HG03558 (cell line): ENCODE measurements around the gene UBXN10.

Experiments
- ATAC-seq: cut with Tn5 transposase; IDR thresholded peaks from one replicate; pipeline ENCODE4 v1.9.1; 2021; ENCODE audit warnings: moderate number of reproducible peaks; ENCODE audit not compliant: unreplicated experiment; ENCODE audit errors: extremely low read depth

UBXN10 gene

GRCh38 chr1:20185834-20186782, at the start of gene UBXN10, which contains the start of gene PLA2G2C:
Gene UBXN10 (plus strand): TSS chr1:20186096. CDS start chr1:20190562, 4,466 bp downstream.
Gene PLA2G2C (minus strand): TSS chr1:20186518. CDS start chr1:20177363, 9,155 bp downstream.
- no peak for ATAC-seq

DNA sequence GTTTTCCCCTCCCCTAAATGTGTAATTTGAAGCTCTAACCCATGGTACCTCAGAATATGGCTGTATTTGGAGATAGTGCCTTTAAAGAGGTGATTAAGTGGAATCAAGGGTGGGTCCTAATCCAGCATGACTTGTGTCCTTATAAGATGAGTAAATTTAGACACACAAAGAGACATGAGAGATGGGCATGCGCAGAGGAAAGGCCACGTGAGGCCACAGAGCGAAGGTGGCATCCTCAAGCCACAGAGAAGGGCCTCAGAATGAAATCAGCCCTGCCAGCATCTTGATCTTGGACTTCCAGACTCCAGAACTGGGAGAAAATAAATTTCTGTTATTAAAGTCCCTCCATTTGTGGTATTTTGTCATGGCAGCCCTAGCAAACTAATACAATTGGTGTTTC, 49.6 kb upstream of the UBXN10 start:
- no peak for ATAC-seq

DNA sequence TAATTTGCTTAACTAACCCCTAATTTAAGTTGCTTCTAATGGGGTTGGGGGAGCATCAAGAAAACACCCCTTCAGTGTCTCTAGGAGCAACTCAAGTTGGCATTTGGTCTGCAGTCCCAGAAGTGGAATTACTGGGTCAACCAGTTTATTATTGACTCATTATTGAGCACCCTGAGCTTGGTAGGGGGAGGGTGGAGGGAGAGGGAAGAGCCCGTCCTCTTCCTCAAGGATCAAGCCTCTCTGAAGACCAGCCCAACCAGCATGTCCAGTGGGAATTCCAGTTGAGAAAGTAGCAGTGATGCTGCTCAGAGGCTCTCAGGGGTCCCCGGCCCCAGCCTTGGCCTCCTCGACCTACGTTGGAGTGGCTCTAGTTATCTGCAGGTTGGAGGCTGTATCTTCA, 48.8 kb upstream of the UBXN10 start:
- no peak for ATAC-seq

GRCh38 chr1:20137604-20138003, 48.3 kb upstream of the UBXN10 start:
- no peak for ATAC-seq

DNA sequence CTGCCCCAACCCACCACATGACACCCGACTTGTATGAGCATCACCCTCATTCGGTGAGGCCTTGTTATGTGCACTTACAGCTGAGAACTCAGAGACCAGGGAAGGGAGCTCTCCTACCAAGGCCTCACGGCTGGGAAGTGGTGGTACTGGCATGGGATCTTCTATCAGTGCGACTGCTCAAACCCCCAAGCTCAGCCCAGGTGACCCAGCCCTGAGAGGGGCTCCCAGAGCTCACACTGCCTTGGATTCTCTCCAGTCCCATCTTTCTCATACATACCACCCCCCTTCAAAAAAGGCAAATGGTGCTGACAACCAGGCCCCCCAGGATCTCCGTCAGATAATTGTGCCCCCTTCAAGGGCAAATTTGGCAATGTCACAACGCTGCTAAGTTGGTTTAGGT, 47.5 kb upstream of the UBXN10 start:
- ATAC-seq, result no peak

- ATAC-seq, result no peak
Observed at GRCh38 chr1:20138961-20139550, 46.8 kb upstream of the UBXN10 start, which contains the start of gene PLA2G2F. Gene PLA2G2F (plus strand): TSS chr1:20139323. CDS start chr1:20139428, 105 bp downstream.

GRCh38 chr1:20139776-20140612, 45.9 kb upstream of the UBXN10 start:
- ATAC-seq, result no peak

DNA sequence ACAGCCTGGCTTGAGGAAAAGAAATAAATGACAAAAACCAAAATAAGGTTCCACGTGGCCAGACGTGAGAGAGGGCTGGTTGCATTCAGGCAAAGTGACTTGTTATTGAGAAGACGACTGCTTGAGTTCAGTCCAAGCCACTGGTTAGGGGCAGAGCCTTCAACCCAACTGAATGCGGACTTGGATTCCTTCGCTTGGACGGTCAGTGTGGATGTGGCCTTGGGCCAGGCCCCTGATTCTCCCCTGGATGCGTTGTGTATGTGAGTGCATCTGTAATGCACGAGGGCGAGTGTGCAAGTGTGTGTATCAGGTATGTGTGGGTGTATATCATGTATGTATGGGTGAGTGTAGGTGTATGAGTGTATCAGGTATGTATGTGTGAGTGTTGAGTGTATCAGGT, 44.9 kb upstream of the UBXN10 start:
- ATAC-seq, result no peak

GRCh38 chr1:20141466-20141865, 44.4 kb upstream of the UBXN10 start:
- no peak for ATAC-seq

DNA sequence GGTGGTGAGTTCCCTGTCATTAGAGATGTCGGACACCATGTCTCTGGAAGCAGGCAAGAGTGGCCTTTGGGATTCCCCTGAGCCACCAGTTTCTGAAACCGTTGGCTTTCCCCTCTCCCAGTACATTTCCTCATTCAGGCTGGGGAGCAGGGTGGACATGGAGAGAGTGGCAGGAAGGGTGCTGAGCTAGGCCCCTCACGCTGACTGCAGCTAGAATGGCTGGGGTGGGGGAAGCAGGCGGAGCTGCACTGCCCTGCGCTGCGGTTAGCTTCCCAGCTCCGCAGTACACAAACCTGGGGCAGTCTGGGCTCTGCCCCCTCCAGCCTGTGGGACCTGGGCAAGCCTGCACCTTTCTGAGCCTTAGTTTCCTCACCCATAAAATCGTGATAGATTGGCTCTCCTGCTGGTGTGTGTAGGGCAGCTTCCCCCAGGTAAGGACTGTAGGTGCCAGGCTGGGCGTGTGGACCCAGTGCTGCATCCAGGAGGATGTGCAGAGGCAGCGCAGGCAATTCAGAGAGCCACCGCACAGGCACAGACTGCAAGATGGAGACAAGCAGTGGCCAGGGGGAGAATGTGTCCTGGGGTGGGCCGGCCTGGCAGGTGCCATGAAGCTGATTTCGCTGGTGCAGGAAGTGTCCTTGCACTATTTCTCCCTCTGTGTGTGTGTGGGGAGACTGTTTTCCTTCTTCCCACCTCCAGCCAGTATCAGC, 43.7 kb upstream of the UBXN10 start:
- no peak for ATAC-seq

- ATAC-seq, result no peak
Observed at GRCh38 chr1:20143318-20143717, 42.6 kb upstream of the UBXN10 start.

DNA sequence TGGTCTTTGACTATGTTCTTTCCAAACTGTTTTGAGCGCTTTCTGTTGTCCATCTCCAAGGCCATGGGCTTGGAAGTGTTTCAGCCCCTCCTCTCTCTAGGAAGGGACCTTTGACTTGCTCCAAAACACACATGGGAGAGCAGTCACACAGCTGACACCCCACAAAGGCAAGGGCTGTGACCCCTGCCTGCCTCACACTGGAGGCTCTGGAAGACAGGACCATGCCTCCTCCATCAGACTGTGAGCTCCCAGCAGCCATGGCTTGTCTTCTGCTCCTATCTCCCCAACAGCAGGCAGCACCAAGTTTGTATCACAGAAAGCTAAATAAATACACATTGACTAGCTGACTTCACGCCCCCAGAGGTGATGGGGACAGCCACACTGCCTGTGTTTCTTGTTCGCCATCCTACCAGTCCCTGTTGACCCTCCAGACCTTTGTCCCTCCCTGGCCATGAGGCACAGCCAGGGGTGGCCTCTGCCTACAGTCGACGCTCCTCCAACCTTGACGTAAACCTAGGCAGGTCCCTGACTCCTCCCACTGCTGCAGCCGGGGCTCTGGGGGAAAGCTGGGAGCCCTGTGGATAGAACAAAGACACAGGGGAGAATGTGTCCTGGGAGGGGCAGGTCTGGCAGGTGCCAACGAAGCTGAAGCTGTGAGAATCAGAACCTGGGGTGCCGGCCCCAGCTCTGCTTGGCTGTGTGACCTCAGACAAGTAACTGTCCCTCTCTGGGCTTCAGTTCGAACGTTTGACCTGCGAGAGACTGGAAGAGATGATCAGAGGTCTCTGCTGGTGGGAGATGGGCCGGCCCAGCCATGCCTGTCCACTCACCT, 41.9 kb upstream of the UBXN10 start:
- ATAC-seq, result no peak

DNA sequence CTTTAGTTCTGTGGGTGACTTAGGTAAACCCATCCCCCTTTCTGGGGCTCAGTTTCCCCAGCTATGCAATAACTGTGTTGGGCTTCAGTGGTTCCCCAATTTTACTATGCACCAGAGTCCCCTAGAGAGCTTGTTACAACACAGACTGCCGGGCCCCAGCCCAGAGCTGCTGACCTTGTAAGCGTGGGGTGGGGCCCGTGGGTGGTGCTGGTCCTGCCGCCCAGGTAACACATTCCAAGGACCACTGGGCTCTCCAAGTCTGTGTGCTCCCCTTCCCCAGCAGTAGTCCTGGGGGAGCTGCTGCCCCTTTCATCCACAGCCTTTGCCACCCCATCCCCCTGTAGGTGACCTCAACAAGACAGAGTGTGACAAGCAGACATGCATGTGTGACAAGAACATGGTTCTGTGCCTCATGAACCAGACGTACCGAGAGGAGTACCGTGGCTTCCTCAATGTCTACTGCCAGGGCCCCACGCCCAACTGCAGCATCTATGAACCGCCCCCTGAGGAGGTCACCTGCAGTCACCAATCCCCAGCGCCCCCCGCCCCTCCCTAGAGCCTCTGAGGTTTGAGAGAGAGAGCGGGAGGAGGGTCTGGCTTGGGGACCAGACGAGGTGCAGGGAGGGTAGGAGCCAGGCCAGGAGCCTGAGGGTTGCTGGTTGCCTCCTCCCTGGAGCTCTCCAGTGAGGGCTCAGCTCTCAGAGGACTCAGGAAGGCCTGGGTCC, 37.9 kb upstream of the UBXN10 start:
- ATAC-seq, result no peak

DNA sequence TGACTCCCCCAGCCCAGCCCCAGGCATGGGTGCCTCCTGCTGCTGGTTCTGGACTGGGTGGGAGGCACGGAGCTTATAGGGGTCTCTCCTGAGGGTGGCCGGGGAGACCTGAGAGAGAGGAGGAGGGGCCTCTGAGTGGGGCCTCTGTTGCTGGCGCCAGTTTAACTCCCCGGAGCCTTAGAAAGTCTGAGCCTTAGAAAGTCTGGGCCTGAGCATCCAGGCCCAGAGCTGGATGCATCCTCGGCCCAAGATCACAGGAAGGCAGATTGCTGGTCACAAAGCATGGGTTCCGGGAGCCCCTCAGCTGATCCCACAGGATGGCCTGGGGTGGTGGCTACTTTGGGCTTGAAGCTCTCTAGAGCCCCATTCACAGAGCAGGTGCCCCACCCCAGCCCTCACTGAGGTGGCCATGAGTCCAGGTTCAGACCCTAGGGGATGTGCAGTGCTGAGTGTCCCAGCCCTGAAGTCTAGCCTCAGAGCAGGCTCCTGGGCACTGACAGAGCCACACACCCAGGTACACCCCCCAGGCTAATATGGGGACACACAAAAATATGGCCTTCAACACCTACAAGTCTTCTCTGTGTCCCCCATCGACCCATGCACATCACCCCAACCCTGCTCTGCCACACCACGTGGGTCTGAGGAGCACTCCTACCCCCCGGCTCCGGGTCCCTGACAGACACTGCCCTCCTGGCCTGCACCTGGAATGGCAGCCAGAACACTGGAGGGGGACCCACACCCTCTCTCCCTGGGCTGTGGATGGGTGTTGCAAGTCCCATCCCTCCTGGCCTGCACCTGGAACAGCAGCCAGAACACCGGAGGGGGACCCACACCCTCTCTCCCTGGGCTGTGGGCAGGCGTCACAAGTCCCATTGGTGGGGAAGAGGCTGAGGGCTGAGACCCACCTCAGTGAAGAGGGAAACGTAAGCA, 37.1 kb upstream of the UBXN10 start:
- ATAC-seq, result no peak

DNA sequence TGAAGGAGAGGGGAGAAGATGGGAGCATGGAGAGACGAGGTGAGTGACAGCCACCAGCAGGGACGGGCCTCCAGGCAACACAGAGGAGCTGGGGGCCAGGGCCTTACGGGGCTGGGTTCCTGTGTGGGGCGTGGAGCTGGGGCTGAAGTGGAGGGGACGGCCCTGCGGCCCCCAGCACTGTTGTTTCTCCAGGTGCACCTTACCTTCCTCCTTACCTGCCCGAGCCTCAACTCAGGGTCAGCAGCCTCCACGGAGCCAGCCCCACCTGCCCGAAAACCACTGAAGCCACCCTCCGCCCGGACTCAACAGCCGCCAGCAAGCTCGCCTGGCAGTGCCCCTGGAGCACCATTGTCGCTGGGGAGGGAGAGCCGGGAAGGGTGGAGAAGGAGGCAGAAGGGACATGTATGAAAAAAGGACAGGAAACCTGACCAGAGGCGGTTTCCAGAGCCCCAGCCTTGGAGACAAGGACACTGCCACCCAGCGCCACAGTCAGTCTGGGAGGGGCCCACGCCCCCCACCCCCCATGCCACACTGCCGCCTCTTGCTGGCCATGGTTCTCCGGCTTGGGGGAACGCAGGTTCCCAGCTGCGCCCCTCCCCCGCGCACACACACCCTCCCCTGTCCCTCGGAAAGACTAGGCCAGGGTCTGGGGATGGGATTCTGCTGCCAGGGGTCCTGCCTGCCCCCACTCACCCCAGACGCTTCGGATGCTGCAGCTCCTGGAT, 36.1 kb upstream of the UBXN10 start:
- ATAC-seq, result no peak

DNA sequence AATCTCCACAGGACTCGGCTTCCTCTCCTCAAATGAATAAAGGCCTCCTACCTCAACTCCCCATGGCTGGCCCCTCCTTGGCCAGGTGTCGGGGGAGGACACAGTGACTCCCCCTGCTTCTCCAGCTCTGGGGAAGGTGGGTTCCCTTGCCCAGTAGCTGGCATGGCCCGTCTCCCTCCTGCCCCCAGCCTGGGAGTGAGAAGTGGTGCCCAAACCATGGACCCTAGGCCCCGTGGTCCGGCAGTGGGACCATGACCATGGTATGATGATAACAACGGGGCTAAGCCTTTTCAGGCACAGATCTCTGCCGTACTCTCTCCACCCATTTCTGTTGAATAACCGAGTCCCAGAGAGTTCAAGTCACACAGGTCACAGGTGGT, 35.6 kb upstream of the UBXN10 start:
- no peak for ATAC-seq

- ATAC-seq, result no peak
Observed at GRCh38 chr1:20150969-20151368, 34.9 kb upstream of the UBXN10 start.
